Activated B cell treated with CpG ODN at 0.5 μM for 24 hours (primary cell): ENCODE measurements around the gene SPDL1. TPM values are rescaled to one million over a fixed set of nuclear protein-coding genes. Genes with fewer than 3 reads are reported as not detected.
"Not testable (repeated sequence)": the region's sequence is repeated elsewhere in the genome, so short reads cannot be mapped to it uniquely, and the experiment has no call there.

ENCODE experiments used
- ATAC-seq: fragments of 200-7000 bp; cut with Tn5 transposase; one replicate; pipeline ENCODE4 v1.10.0; 2021; ENCODE audit warnings: low read depth, mild to moderate bottlenecking, moderate library complexity
- CTCF ChIA-PET: fragments of 350-600 bp; sonication (Branson Sonifier 250); formaldehyde crosslinking; loops from one replicate; lab custom pipeline; 2021; ENCODE audit warnings: antibody characterized with exemption; lab: Charles Lee
- POLR2A ChIA-PET: fragments of 350-600 bp; sonication (Branson Sonifier 250); formaldehyde crosslinking; loops from one replicate; lab custom pipeline; 2021; ENCODE audit warnings: antibody characterized with exemption; lab: Charles Lee
- DNase-seq: peaks from one replicate; pipeline ENCODE4 v3.0.0; 2022
- H3K27ac Mint-ChIP-seq: one replicate; pipeline ENCODE4 v1.8.0; 2020; ENCODE audit warnings: mixed read lengths
- H3K27me3 Mint-ChIP-seq: one replicate; pipeline ENCODE4 v1.8.0; 2021; ENCODE audit warnings: mixed read lengths
- H3K36me3 Mint-ChIP-seq: one replicate; pipeline ENCODE4 v1.8.0; 2021; ENCODE audit warnings: low read depth, mixed read lengths
- H3K4me1 Mint-ChIP-seq: one replicate; pipeline ENCODE4 v1.8.0; 2021; ENCODE audit warnings: mixed read lengths
- H3K4me3 Mint-ChIP-seq: one replicate; pipeline ENCODE4 v1.8.0; 2020; ENCODE audit warnings: mild to moderate bottlenecking, mixed read lengths
- H3K9me3 Mint-ChIP-seq: one replicate; pipeline ENCODE4 v1.8.0; 2020; ENCODE audit warnings: mixed read lengths
- CTCF ChIP-seq: fragments of 200-600 bp; IDR thresholded peaks from one replicate; pipeline ENCODE4 v1.8.0; 2022; ENCODE audit warnings: antibody characterized with exemption, mild to moderate bottlenecking
- intact Hi-C: fragments of 100-400 bp; cut with micrococcal nuclease; formaldehyde crosslinking; loops from one replicate; pipeline ENCODE4 v1.15.1; 2024
- total RNA-seq: library from RNA; stranded (reverse); gene quantifications from 2 replicates; pipeline ENCODE4 v1.2.3, GENCODE V29; 2022

SPDL1 gene
- total RNA-seq, 1 donor from 2014 or later = 20.6 TPM

- Mint-ChIP-seq H3K4me1 (no peaks in the 10 kb centered on the region), H3K36me3 (peaks cover 26% of the 10 kb centered on the region), H3K9me3 (peaks cover 6% of the 10 kb centered on the region), H3K27ac (no peak overlapping the region), H3K27me3 (peaks cover 4% of the 10 kb centered on the region), H3K4me3 (no peak overlapping the region)
- ChIA-PET CTCF (no interaction called here), POLR2A (no interaction called here)
- DNase-seq (no peak), ATAC-seq (no peak)
- no peak for TF ChIP-seq CTCF
- intact Hi-C loops = no loop called here
Measured at GRCh38 chr5:169606279-169606678, 22.7 kb downstream of the SPDL1 start.

GRCh38 chr5:169607882-169608281 lies 24.3 kb downstream of the SPDL1 start:
- DNase-seq (no peak), ATAC-seq (no peak)
- no peaks in the 10 kb centered on the region for H3K4me1 Mint-ChIP-seq
- H3K27ac Mint-ChIP-seq = no peak overlapping the region
- no peak for TF ChIP-seq CTCF
- POLR2A ChIA-PET = no interaction called here
- CTCF ChIA-PET = no interaction called here
- peaks cover 6% of the 10 kb centered on the region for H3K9me3 Mint-ChIP-seq
- no peak overlapping the region for H3K4me3 Mint-ChIP-seq
- peaks cover 4% of the 10 kb centered on the region for H3K27me3 Mint-ChIP-seq
- intact Hi-C loops = no loop called here
- H3K36me3 Mint-ChIP-seq = peaks cover 10% of the 10 kb centered on the region

GRCh38 chr5:169609716-169610115 lies 26.1 kb downstream of the SPDL1 start:
- Mint-ChIP-seq H3K4me3 (no peak overlapping the region), H3K4me1 (no peaks in the 10 kb centered on the region), H3K9me3 (peaks cover 6% of the 10 kb centered on the region), H3K27me3 (peaks cover 11% of the 10 kb centered on the region), H3K36me3 (no peaks in the 10 kb centered on the region), H3K27ac (no peak overlapping the region)
- TF ChIP-seq CTCF = no peak
- intact Hi-C loops = no loop called here
- DNase-seq (no peak), ATAC-seq (no peak)
- POLR2A ChIA-PET = no interaction called here
- CTCF ChIA-PET = no interaction called here

- CTCF ChIA-PET = no interaction called here
Measured at GRCh38 chr5:169610606-169611005, 27.0 kb downstream of the SPDL1 start.

GRCh38 chr5:169615561-169615960 lies 32.0 kb downstream of the SPDL1 start:
- POLR2A ChIA-PET = no interaction called here
- H3K4me3 Mint-ChIP-seq = no peak overlapping the region
- H3K9me3 Mint-ChIP-seq = peaks cover 11% of the 10 kb centered on the region
- no peaks in the 10 kb centered on the region for H3K4me1 Mint-ChIP-seq
- CTCF ChIA-PET = no interaction called here
- no peaks in the 10 kb centered on the region for H3K36me3 Mint-ChIP-seq
- H3K27ac Mint-ChIP-seq = no peak overlapping the region
- no peak for TF ChIP-seq CTCF
- peaks cover 26% of the 10 kb centered on the region for H3K27me3 Mint-ChIP-seq
- intact Hi-C loops = no loop called here
- DNase-seq (no peak), ATAC-seq (no peak)

More at GRCh38 chr5:169610606-169611005, 27.0 kb downstream of the SPDL1 start:
- Mint-ChIP-seq H3K27ac (no peak overlapping the region), H3K9me3 (peaks cover 6% of the 10 kb centered on the region), H3K4me1 (no peaks in the 10 kb centered on the region), H3K4me3 (no peak overlapping the region), H3K36me3 (no peaks in the 10 kb centered on the region), H3K27me3 (peaks cover 11% of the 10 kb centered on the region)
- POLR2A ChIA-PET = no interaction called here
- DNase-seq (no peak), ATAC-seq (no peak)
- intact Hi-C loops = no loop called here
- no peak for TF ChIP-seq CTCF

GRCh38 chr5:169624307-169624706 lies 40.7 kb downstream of the SPDL1 start:
- not testable (repeated sequence) for H3K27me3 Mint-ChIP-seq, ATAC-seq

More at GRCh38 chr5:169624307-169624706, 40.7 kb downstream of the SPDL1 start:
- H3K9me3 Mint-ChIP-seq, POLR2A ChIA-PET, H3K36me3 Mint-ChIP-seq, intact Hi-C loops, H3K4me1 Mint-ChIP-seq, CTCF ChIA-PET, H3K27ac Mint-ChIP-seq, H3K4me3 Mint-ChIP-seq, DNase-seq: not testable (repeated sequence)
